ENCODE measurements around the gene XPA. TPM values are rescaled to one million over a fixed set of nuclear protein-coding genes. Genes with fewer than 3 reads are reported as not detected.

The XPA gene
- total RNA-seq, 1 donor from 2014 or later, result 9.8 TPM

DNA sequence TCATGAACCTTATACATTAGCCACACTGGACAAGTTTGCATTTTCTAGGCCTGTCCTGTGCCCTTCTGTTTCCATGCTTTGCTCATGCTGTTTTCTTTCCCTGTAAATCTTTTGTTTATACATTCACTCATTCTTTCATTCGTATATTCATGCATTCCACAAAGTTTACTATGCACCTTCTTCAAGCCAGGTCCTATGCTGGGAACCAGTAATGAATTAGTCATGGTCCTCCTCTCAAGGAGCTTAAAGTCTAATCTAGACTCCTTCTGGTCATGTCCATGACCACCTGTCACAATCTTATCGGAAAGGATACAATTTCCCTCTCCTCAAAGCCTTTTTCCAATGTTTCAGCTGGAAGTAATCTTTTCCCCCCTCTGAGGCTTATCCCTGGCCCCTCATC is 9.1 kb upstream of the XPA start:
- H3K79me2 ChIP-seq (ENCODE audit: insufficient read depth, low read length), result no peaks in the 10 kb centered on the region
- peaks cover 19% of the 10 kb centered on the region for H3K4me1 Mint-ChIP-seq (ENCODE audit: low read depth, unreplicated experiment)
- H3K36me3 Mint-ChIP-seq (ENCODE audit: low read depth, unreplicated experiment), result peaks cover 2% of the 10 kb centered on the region
- peaks cover 6% of the 10 kb centered on the region for H4K20me1 ChIP-seq (ENCODE audit: insufficient read depth, low read length)
- no peak for TF ChIP-seq EZH2 (IDR thresholded peaks at IDR 0.05; ENCODE audit: insufficient read depth, low read length)
- no peak for TF ChIP-seq CTCF (IDR thresholded peaks at IDR 0.05; ENCODE audit: insufficient read depth, low read depth, low read length)
- FAIRE-seq, result no peak
- H3K4me2 ChIP-seq (ENCODE audit: low read length), result no peak overlapping the region
- peaks cover 17% of the 10 kb centered on the region for H3K4me1 ChIP-seq (ENCODE audit: insufficient read depth, low read length)
- H3K36me3 ChIP-seq (ENCODE audit: insufficient read depth, low read length), result no peaks in the 10 kb centered on the region
- H3K9ac ChIP-seq (ENCODE audit: low read length), result no peak overlapping the region
- peaks cover 26% of the 10 kb centered on the region for H3K27me3 ChIP-seq (ENCODE audit: insufficient read depth, low read length)
- H3K4me3 ChIP-seq (ENCODE audit: insufficient read depth, low read depth, low read length), result no peak overlapping the region
- DNase-seq (ENCODE audit: low read depth), result peak; percentile 10
- H3K27me3 Mint-ChIP-seq (ENCODE audit: low read depth, unreplicated experiment), result peaks cover 26% of the 10 kb centered on the region
- no peak overlapping the region for H3K4me3 Mint-ChIP-seq (ENCODE audit: unreplicated experiment)
- H3K27ac ChIP-seq (ENCODE audit: low read depth, low read length), result no peak overlapping the region
- no peaks in the 10 kb centered on the region for H3K9me3 ChIP-seq (ENCODE audit: insufficient read depth, low read depth, low read length)
- no peak overlapping the region for H2AFZ ChIP-seq (ENCODE audit: low read depth, low read length)
- no peak overlapping the region for H3K27ac Mint-ChIP-seq (ENCODE audit: unreplicated experiment)
- H3K9me3 Mint-ChIP-seq (ENCODE audit: unreplicated experiment), result no peaks in the 10 kb centered on the region

GRCh38 chr9:97705354-97705950 is 8.3 kb upstream of the XPA start:
- Histone ChIP-seq H3K4me3 (ENCODE audit: insufficient read depth, low read depth, low read length) (no peak overlapping the region), H2AFZ (ENCODE audit: low read depth, low read length) (no peak overlapping the region), H3K4me1 (ENCODE audit: insufficient read depth, low read length) (peaks cover 17% of the 10 kb centered on the region), H4K20me1 (ENCODE audit: insufficient read depth, low read length) (peaks cover 6% of the 10 kb centered on the region), H3K79me2 (ENCODE audit: insufficient read depth, low read length) (no peaks in the 10 kb centered on the region), H3K9ac (ENCODE audit: low read length) (no peak overlapping the region), H3K36me3 (ENCODE audit: insufficient read depth, low read length) (no peaks in the 10 kb centered on the region), H3K9me3 (ENCODE audit: insufficient read depth, low read depth, low read length) (no peaks in the 10 kb centered on the region), H3K27ac (ENCODE audit: low read depth, low read length) (no peak overlapping the region), H3K4me2 (ENCODE audit: low read length) (no peak overlapping the region), H3K27me3 (ENCODE audit: insufficient read depth, low read length) (peaks cover 26% of the 10 kb centered on the region)
- Mint-ChIP-seq H3K4me1 (ENCODE audit: low read depth, unreplicated experiment) (peaks cover 19% of the 10 kb centered on the region), H3K36me3 (ENCODE audit: low read depth, unreplicated experiment) (peaks cover 2% of the 10 kb centered on the region), H3K9me3 (ENCODE audit: unreplicated experiment) (no peaks in the 10 kb centered on the region), H3K27me3 (ENCODE audit: low read depth, unreplicated experiment) (peaks cover 22% of the 10 kb centered on the region), H3K27ac (ENCODE audit: unreplicated experiment) (peak overlapping the region; percentile 10), H3K4me3 (ENCODE audit: unreplicated experiment) (peak overlapping the region; percentile 51)
- peak; percentile 74 for DNase-seq (ENCODE audit: low read depth)
- no peak for FAIRE-seq
- TF ChIP-seq EZH2 (IDR thresholded peaks at IDR 0.05; ENCODE audit: insufficient read depth, low read length), result no peak
- no peak for TF ChIP-seq CTCF (IDR thresholded peaks at IDR 0.05; ENCODE audit: insufficient read depth, low read depth, low read length)

DNA sequence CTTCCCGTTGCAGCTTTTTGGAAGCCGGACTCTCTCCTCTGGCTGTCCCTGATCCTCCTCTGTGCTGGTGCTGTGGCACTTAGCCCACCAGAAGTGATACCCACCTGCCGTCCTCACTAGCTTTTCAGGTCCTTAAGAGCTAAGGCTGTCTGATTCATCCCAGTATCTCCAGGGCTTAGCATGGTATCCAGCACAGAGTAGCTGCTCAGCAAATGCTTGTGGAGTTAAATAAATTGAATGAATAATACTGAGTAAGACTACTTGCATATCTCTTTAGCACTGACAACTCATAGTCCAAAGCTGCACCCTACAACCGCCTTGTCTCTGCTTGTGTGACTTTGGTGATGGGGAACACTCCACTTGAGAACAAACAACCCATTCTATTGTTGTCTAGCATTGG is 7.7 kb upstream of the XPA start:
- peak overlapping the region; percentile 99 for H3K27ac Mint-ChIP-seq (ENCODE audit: unreplicated experiment)
- H3K4me1 ChIP-seq (ENCODE audit: insufficient read depth, low read length), result peaks cover 17% of the 10 kb centered on the region
- H2AFZ ChIP-seq (ENCODE audit: low read depth, low read length), result no peak overlapping the region
- no peak overlapping the region for H3K9ac ChIP-seq (ENCODE audit: low read length)
- H3K4me2 ChIP-seq (ENCODE audit: low read length), result no peak overlapping the region
- H3K27me3 ChIP-seq (ENCODE audit: insufficient read depth, low read length), result peaks cover 23% of the 10 kb centered on the region
- H3K36me3 Mint-ChIP-seq (ENCODE audit: low read depth, unreplicated experiment), result peaks cover 2% of the 10 kb centered on the region
- no peaks in the 10 kb centered on the region for H3K9me3 Mint-ChIP-seq (ENCODE audit: unreplicated experiment)
- no peak for FAIRE-seq
- DNase-seq (ENCODE audit: low read depth), result no peak
- H3K4me1 Mint-ChIP-seq (ENCODE audit: low read depth, unreplicated experiment), result peaks cover 19% of the 10 kb centered on the region
- H3K4me3 ChIP-seq (ENCODE audit: insufficient read depth, low read depth, low read length), result no peak overlapping the region
- no peaks in the 10 kb centered on the region for H3K36me3 ChIP-seq (ENCODE audit: insufficient read depth, low read length)
- TF ChIP-seq CTCF (IDR thresholded peaks at IDR 0.05; ENCODE audit: insufficient read depth, low read depth, low read length) (no peak), EZH2 (IDR thresholded peaks at IDR 0.05; ENCODE audit: insufficient read depth, low read length) (no peak)
- H4K20me1 ChIP-seq (ENCODE audit: insufficient read depth, low read length), result peaks cover 6% of the 10 kb centered on the region
- no peak overlapping the region for H3K27ac ChIP-seq (ENCODE audit: low read depth, low read length)
- H3K4me3 Mint-ChIP-seq (ENCODE audit: unreplicated experiment), result no peak overlapping the region
- no peaks in the 10 kb centered on the region for H3K79me2 ChIP-seq (ENCODE audit: insufficient read depth, low read length)
- H3K9me3 ChIP-seq (ENCODE audit: insufficient read depth, low read depth, low read length), result no peaks in the 10 kb centered on the region
- H3K27me3 Mint-ChIP-seq (ENCODE audit: low read depth, unreplicated experiment), result peaks cover 20% of the 10 kb centered on the region

Data from astrocyte (in vitro differentiated cells and primary cell).